Memory B cell (primary cell): ENCODE results near the gene MGAT5.

Source experiments
- ATAC-seq: fragments of 150-1000 bp; cut with Tn5 transposase; 2 replicates; pipeline ENCODE4 v1.10.0; 2021; ENCODE audit warnings: low read depth, mild to moderate bottlenecking, moderate library complexity
- DNase-seq, 2 donors: peaks; one replicate each; pipeline ENCODE4 v3.0.0; 2022; ENCODE audit warnings: low spot score in 2 of 2
- H3K27ac Mint-ChIP-seq: one replicate; pipeline ENCODE4 v1.8.0; 2022; ENCODE audit warnings: mild to moderate bottlenecking, moderate library complexity, mixed read lengths
- H3K27me3 Mint-ChIP-seq: one replicate; pipeline ENCODE4 v1.8.0; 2022; ENCODE audit warnings: mixed read lengths
- H3K36me3 Mint-ChIP-seq: one replicate; pipeline ENCODE4 v1.8.0; 2022; ENCODE audit warnings: mild to moderate bottlenecking, mixed read lengths
- H3K4me1 Mint-ChIP-seq: one replicate; pipeline ENCODE4 v1.8.0; 2022; ENCODE audit warnings: mixed read lengths
- H3K4me3 Mint-ChIP-seq: one replicate; pipeline ENCODE4 v1.8.0; 2022; ENCODE audit warnings: mild to moderate bottlenecking, moderate library complexity, mixed read lengths
- H3K9me3 Mint-ChIP-seq: one replicate; pipeline ENCODE4 v1.8.0; 2022; ENCODE audit warnings: mixed read lengths

Gene MGAT5

GRCh38 chr2:134379722-134380121 is 125.8 kb downstream of the MGAT5 start:
- Mint-ChIP-seq H3K27me3 (no peaks in the 10 kb centered on the region), H3K9me3 (no peaks in the 10 kb centered on the region), H3K27ac (peak overlapping the region; percentile 31), H3K4me1 (peaks cover 7% of the 10 kb centered on the region), H3K4me3 (no peak overlapping the region), H3K36me3 (peaks cover 38% of the 10 kb centered on the region)
- ATAC-seq (no peak), DNase-seq (no peak)

- Mint-ChIP-seq H3K9me3 (no peaks in the 10 kb centered on the region), H3K27ac (peak overlapping the region; percentile 78), H3K27me3 (no peaks in the 10 kb centered on the region), H3K4me3 (no peak overlapping the region), H3K36me3 (peaks cover 47% of the 10 kb centered on the region), H3K4me1 (peaks cover 7% of the 10 kb centered on the region)
- DNase-seq (no peak), ATAC-seq (no peak)
Measured at GRCh38 chr2:134381141-134381540, 127.3 kb downstream of the MGAT5 start.

GRCh38 chr2:134384131-134384530 is 130.3 kb downstream of the MGAT5 start:
- no peak for ATAC-seq

GRCh38 chr2:134385195-134385594 is 131.3 kb downstream of the MGAT5 start:
- DNase-seq (no peak), ATAC-seq (no peak)
- Mint-ChIP-seq H3K4me1 (peaks cover 10% of the 10 kb centered on the region), H3K27me3 (no peaks in the 10 kb centered on the region), H3K27ac (peak overlapping the region; percentile 82), H3K4me3 (no peak overlapping the region), H3K36me3 (peaks cover 34% of the 10 kb centered on the region), H3K9me3 (no peaks in the 10 kb centered on the region)

More at GRCh38 chr2:134384131-134384530, 130.3 kb downstream of the MGAT5 start:
- Mint-ChIP-seq H3K36me3 (peaks cover 36% of the 10 kb centered on the region), H3K27ac (no peak overlapping the region), H3K4me1 (peaks cover 7% of the 10 kb centered on the region), H3K4me3 (no peak overlapping the region), H3K27me3 (no peaks in the 10 kb centered on the region), H3K9me3 (no peaks in the 10 kb centered on the region)
- DNase-seq: no peak

- Mint-ChIP-seq H3K36me3 (peaks cover 32% of the 10 kb centered on the region), H3K4me3 (no peak overlapping the region), H3K27ac (peak overlapping the region; percentile 38), H3K9me3 (no peaks in the 10 kb centered on the region), H3K27me3 (no peaks in the 10 kb centered on the region), H3K4me1 (peaks cover 13% of the 10 kb centered on the region)
- DNase-seq (no peak), ATAC-seq (no peak)
Measured at GRCh38 chr2:134386310-134386709, 132.4 kb downstream of the MGAT5 start.

- DNase-seq (no peak), ATAC-seq (no peak)
- Mint-ChIP-seq H3K36me3 (peaks cover 27% of the 10 kb centered on the region), H3K27me3 (no peaks in the 10 kb centered on the region), H3K27ac (peak overlapping the region; percentile 24), H3K4me3 (no peak overlapping the region), H3K4me1 (peaks cover 24% of the 10 kb centered on the region), H3K9me3 (no peaks in the 10 kb centered on the region)
Measured at GRCh38 chr2:134389381-134389780, 135.5 kb downstream of the MGAT5 start.

GRCh38 chr2:134391751-134392160 is 137.9 kb downstream of the MGAT5 start:
- H3K9me3 Mint-ChIP-seq: no peaks in the 10 kb centered on the region
- peak; percentile 69 for ATAC-seq
- peaks cover 25% of the 10 kb centered on the region for H3K4me1 Mint-ChIP-seq
- peak overlapping the region; percentile 85 for H3K27ac Mint-ChIP-seq
- H3K4me3 Mint-ChIP-seq: peak overlapping the region; percentile 2
- peaks cover 24% of the 10 kb centered on the region for H3K36me3 Mint-ChIP-seq
- no peaks in the 10 kb centered on the region for H3K27me3 Mint-ChIP-seq
- no peak for DNase-seq

- Mint-ChIP-seq H3K9me3 (no peaks in the 10 kb centered on the region), H3K27ac (peak overlapping the region; percentile 85), H3K27me3 (no peaks in the 10 kb centered on the region), H3K4me1 (peaks cover 30% of the 10 kb centered on the region), H3K4me3 (no peak overlapping the region), H3K36me3 (peaks cover 26% of the 10 kb centered on the region)
- DNase-seq: no peak
- no peak for ATAC-seq
Measured at GRCh38 chr2:134392442-134393074, 138.7 kb downstream of the MGAT5 start.

GRCh38 chr2:134393075-134393461 is 139.2 kb downstream of the MGAT5 start:
- Mint-ChIP-seq H3K4me3 (no peak overlapping the region), H3K9me3 (no peaks in the 10 kb centered on the region), H3K27me3 (no peaks in the 10 kb centered on the region), H3K27ac (no peak overlapping the region), H3K36me3 (peaks cover 22% of the 10 kb centered on the region), H3K4me1 (peaks cover 30% of the 10 kb centered on the region)
- no peak for DNase-seq
- no peak for ATAC-seq

- H3K36me3 Mint-ChIP-seq: peaks cover 21% of the 10 kb centered on the region
- no peak for DNase-seq
- no peaks in the 10 kb centered on the region for H3K27me3 Mint-ChIP-seq
- no peak overlapping the region for H3K4me3 Mint-ChIP-seq
- peak overlapping the region; percentile 35 for H3K27ac Mint-ChIP-seq
- no peak for ATAC-seq
- peaks cover 26% of the 10 kb centered on the region for H3K4me1 Mint-ChIP-seq
- no peaks in the 10 kb centered on the region for H3K9me3 Mint-ChIP-seq
Measured at GRCh38 chr2:134395779-134396178, 141.9 kb downstream of the MGAT5 start.

- no peak for ATAC-seq
- Mint-ChIP-seq H3K27me3 (no peaks in the 10 kb centered on the region), H3K4me3 (no peak overlapping the region), H3K27ac (peak overlapping the region; percentile 88), H3K4me1 (peaks cover 23% of the 10 kb centered on the region), H3K9me3 (no peaks in the 10 kb centered on the region), H3K36me3 (peaks cover 18% of the 10 kb centered on the region)
- no peak for DNase-seq
Measured at GRCh38 chr2:134396493-134396892, 142.6 kb downstream of the MGAT5 start.

GRCh38 chr2:134397146-134397896 is 143.4 kb downstream of the MGAT5 start:
- Mint-ChIP-seq H3K9me3 (no peaks in the 10 kb centered on the region), H3K4me3 (no peak overlapping the region), H3K27ac (peak overlapping the region; percentile 88), H3K4me1 (peaks cover 15% of the 10 kb centered on the region), H3K36me3 (peaks cover 16% of the 10 kb centered on the region), H3K27me3 (no peaks in the 10 kb centered on the region)
- ATAC-seq: no peak
- DNase-seq: no peak

- H3K27me3 Mint-ChIP-seq: no peaks in the 10 kb centered on the region
- no peaks in the 10 kb centered on the region for H3K9me3 Mint-ChIP-seq
- no peak for ATAC-seq
- peak overlapping the region; percentile 88 for H3K27ac Mint-ChIP-seq
- H3K4me3 Mint-ChIP-seq: no peak overlapping the region
- peaks cover 20% of the 10 kb centered on the region for H3K36me3 Mint-ChIP-seq
- peaks cover 13% of the 10 kb centered on the region for H3K4me1 Mint-ChIP-seq
- DNase-seq: no peak
Measured at GRCh38 chr2:134398300-134398699, 144.4 kb downstream of the MGAT5 start.

- no peak overlapping the region for H3K4me3 Mint-ChIP-seq
- no peaks in the 10 kb centered on the region for H3K9me3 Mint-ChIP-seq
- no peak for ATAC-seq
- H3K4me1 Mint-ChIP-seq: peaks cover 15% of the 10 kb centered on the region
- H3K36me3 Mint-ChIP-seq: peaks cover 25% of the 10 kb centered on the region
- no peaks in the 10 kb centered on the region for H3K27me3 Mint-ChIP-seq
- peak overlapping the region; percentile 35 for H3K27ac Mint-ChIP-seq
- DNase-seq: no peak
Measured at GRCh38 chr2:134399096-134399495, 145.2 kb downstream of the MGAT5 start.
